Adrenal gland (tissue), 12 donors: ENCODE measurements around the gene CETN1. TPM values are rescaled to one million over a fixed set of nuclear protein-coding genes. Genes with fewer than 3 reads are reported as not detected.

Experiments used
- polyA plus RNA-seq, 3 donors: library from polyadenylated mRNA; stranded (reverse); fragments of 200-250 nt in 2 of 3; fragments of 350-450 nt in 1 of 3; fragmentation: Illumina TruSeq in 1 of 3; extraction: RNeasy Lipid Tissue Mini Kit (QIAGEN cat#74804) in 1 of 3; gene quantifications; one replicate each; pipeline ENCODE4 v1.2.3, GENCODE V29; 2013 to 2014
- total RNA-seq, 9 donors: library from RNA; depleted of rRNA in 4 of 9; stranded (reverse); fragments of >200 nt in 4 of 9; fragments of 120-200 nt in 1 of 9; fragmentation: NEBNext Ultra II Directional in 1 of 9; extraction: Animal tissue kit (Norgen Biotek cat#: 25700) in 1 of 9; gene quantifications; one replicate each; pipeline versions ENCODE4 v1.1.0 to v1.2.4, GENCODE V29; 2013 to 2023
- donor health status: healthy with polysubstance abuse.
- donor health status: Bipolar disorder and iron deficiency.
- donor health status: DM: yes; HTN: yes; CAD: no.
- donor health status: DM: no; HTN: no; CAD: no.
- donor health status: DM: no; HTN: no; CAD: no.
- donor health status: DM: yes; HTN: yes; CAD: no.

Gene CETN1
- total and polyA plus RNA-seq, 12 donors = not detected

Other genes with a start within 250 kb of the CETN1 start
- gene COLEC12, start 79.7 kb upstream of the CETN1 start, total RNA-seq = 10 to 100 TPM in 5 of 9 donors, 1 to 10 TPM in 4; 3.3 to 19.5 (median 13.9) TPM
- 1 to 10 TPM; 1.5 to 2.9 (median 2.8) TPM for gene COLEC12, start 79.7 kb upstream of the CETN1 start, polyA plus RNA-seq
- gene CLUL1, start 16.6 kb downstream of the CETN1 start, total RNA-seq = 10 to 100 TPM in 1 of 9 donors, 1 to 10 TPM in 2, under 1 TPM in 3, not detected in 3; 0.18 to 19.5 (median 1.2) TPM
- gene CLUL1, start 16.6 kb downstream of the CETN1 start, polyA plus RNA-seq = 1 to 10 TPM in 1 of 3 donors, under 1 TPM in 2; 0.24 to 3.8 (median 0.48) TPM
- gene TYMS, start 77.3 kb downstream of the CETN1 start, total RNA-seq = 10 to 100 TPM in 1 of 9 donors, 1 to 10 TPM in 7, not detected in 1; 2.9 to 19.2 (median 4.1) TPM
- 1 to 10 TPM in 2 of 3 donors, under 1 TPM in 1; 0.32 to 7.1 (median 1.1) TPM for gene TYMS, start 77.3 kb downstream of the CETN1 start, polyA plus RNA-seq
- 100 to 1,000 TPM in 4 of 9 donors, 10 to 100 TPM in 5; 50.8 to 137 (median 83.1) TPM for gene ENOSF1, start 132.2 kb downstream of the CETN1 start, total RNA-seq
- gene ENOSF1, start 132.2 kb downstream of the CETN1 start, polyA plus RNA-seq = 100 to 1,000 TPM in 2 of 3 donors, 10 to 100 TPM in 1; 67.1 to 196 (median 195) TPM
- 10 to 100 TPM; 35.3 to 84.1 (median 55.2) TPM for gene YES1, start 231.9 kb downstream of the CETN1 start, total RNA-seq
- 10 to 100 TPM; 11.5 to 33.1 (median 14.4) TPM for gene YES1, start 231.9 kb downstream of the CETN1 start, polyA plus RNA-seq